GM12874 (cell line): ENCODE results near the gene LEPR.

Source experiments
- CTCF ChIP-seq: IDR thresholded peaks from 2 replicates; pipeline ENCODE4 v1.5.1; 2011; ENCODE audit warnings: low read depth, mild to moderate bottlenecking, control low read depth, low read length, moderate library complexity; ENCODE audit not compliant: insufficient read depth

The LEPR gene

GRCh38 chr1:65431111-65431705 is 10.7 kb downstream of the LEPR start:
- peak; percentile 37 for TF ChIP-seq CTCF

- no peak for TF ChIP-seq CTCF
Observed at GRCh38 chr1:65432918-65433317, 12.4 kb downstream of the LEPR start.

GRCh38 chr1:65434255-65434654 is 13.8 kb downstream of the LEPR start:
- TF ChIP-seq CTCF: no peak

- TF ChIP-seq CTCF: no peak
Observed at GRCh38 chr1:65434760-65435159, 14.3 kb downstream of the LEPR start.

- no peak for TF ChIP-seq CTCF
Observed at GRCh38 chr1:65435987-65436386, 15.5 kb downstream of the LEPR start.

GRCh38 chr1:65437616-65438015 is 17.1 kb downstream of the LEPR start:
- TF ChIP-seq CTCF: no peak

- no peak for TF ChIP-seq CTCF
Observed at GRCh38 chr1:65440322-65440900, 19.9 kb downstream of the LEPR start.
